ENCODE results near the gene TMEM108.

The TMEM108 gene

DNA sequence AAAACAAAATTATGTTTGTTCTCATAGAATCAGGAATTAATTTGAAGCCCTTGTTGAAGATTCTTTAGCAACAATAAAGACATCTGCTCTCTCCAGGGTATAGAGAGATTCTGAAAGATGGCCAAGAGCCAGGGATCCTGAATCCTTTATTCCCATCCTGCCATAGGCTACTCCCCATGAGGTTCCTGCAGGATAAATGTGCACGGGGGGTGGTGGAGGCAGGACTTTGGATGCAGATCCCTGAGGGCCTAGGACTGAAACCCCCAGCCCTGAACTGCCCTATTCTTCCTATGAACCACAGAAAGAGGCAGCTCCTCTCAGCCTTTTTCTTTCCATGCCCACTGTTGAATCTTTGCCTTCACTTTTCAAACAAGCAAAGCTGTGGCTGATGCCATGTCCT lies 17.1 kb downstream of the TMEM108 start:
- DNase-seq (ENCODE audit: low spot score): no peak

DNA sequence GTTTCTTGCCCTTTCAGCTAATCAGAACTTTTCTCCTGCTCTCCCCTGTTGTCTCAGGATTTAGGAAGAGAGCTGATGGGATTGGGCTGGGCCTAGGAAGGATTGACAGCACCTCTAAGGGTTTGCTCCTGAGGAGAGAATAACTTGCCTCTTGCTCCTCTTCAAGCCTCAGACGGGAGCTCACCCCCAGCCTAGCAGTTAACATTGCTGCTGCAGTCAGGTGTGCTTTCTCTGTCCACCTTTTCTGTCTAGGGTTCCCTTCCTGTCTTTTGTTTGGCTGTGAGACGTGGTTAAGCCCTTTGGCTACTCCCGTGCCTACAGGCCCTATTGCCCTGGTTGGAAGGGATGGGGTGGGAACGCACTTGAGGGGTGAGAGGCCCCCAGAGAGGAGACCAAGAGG lies 20.1 kb downstream of the TMEM108 start:
- no peak for DNase-seq (ENCODE audit: low spot score)

GRCh38 chr3:133058831-133059230 lies 20.6 kb downstream of the TMEM108 start:
- DNase-seq (ENCODE audit: low spot score): no peak

DNA sequence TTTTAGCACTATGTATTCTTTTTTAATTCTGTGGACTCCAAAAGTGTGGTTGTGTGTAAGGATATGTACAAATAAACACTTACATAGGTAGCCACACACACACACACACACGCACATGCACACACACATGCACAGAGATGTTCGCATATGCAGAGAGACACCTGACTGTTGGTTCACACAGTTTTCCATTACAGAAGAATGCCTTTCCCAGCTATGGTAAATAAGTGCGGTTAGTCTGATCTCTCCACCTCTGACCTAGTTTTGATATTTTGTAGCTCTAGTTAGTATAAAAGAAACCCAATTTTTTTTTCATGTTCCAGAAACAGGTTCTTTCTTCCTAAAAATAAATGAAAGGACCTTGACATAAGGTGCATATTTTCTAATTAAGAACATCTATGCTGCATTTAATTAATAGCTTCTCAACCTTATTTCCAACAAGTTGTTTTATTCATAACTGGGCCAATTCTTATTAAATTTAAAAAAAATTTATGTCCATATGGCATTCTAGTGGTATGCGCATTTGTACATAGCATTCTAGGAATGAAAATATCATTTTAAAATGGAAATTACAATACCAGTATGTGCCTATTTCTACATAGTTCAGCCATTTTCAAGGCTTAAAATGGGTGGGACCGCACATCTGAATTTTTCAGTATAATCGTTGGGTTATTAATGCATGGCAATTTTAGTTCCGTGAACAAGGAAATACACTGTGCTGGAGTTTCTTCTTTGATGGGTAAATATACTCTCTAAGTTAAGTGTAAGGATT lies 27.2 kb downstream of the TMEM108 start:
- DNase-seq (ENCODE audit: low spot score): no peak

- DNase-seq (ENCODE audit: low spot score): no peak
Observed at GRCh38 chr3:133066026-133066425, 27.8 kb downstream of the TMEM108 start.

DNA sequence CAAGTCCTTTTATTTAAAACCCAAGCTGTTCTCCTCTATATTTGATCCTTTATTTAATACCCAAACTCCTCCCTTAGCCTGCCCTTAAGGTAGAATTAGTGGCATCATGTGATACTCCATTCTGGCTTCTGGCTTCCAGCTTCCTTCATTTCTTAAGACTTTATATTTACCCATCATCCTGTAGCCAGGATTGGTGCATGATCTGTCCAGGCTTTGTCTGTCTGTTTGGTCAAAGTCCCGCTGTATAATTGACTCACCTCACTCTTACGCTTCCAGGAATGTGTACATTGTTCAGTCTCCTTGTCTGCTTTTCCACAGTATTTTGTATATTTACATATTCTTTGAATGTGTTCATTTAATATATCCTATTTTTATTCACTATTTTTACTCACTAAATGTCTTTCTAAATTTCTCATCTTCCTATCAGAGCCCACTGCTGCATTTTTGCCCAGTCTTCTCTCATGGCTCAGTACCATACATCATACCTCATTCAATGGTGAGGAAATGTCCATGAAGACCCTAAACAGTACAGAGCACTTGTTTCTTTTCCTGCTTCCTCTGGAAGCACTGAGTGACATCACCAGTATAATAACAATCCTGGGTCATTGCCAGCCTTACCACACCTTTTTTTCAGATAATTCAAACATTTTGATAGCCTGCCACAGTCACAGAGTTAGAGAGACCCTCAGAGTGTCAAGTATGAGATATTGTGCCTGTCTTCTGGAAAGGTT lies 31.5 kb downstream of the TMEM108 start:
- no peak for DNase-seq (ENCODE audit: low spot score)

DNA sequence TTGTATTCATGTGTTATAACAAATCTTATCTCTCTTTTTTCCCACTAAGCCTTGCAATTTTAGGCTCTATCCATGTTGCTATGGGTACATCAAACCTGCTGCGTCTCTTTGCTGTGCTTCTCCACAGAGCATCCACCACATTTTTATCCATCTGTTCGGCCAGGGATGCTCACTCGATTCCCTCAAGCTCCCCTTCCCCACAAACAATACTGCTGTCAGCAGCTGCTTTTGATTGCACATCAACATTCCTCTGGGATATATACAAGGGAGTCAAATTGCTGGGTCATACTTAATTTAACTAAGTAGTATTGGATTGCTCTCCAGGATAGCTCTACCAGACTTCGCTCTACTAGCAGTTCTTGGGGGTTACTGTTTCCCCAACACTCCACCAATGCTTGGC lies 36.8 kb downstream of the TMEM108 start:
- no peak for DNase-seq (ENCODE audit: low spot score)

- no peak for DNase-seq (ENCODE audit: low spot score)
Observed at GRCh38 chr3:133077688-133078087, 39.5 kb downstream of the TMEM108 start.

DNA sequence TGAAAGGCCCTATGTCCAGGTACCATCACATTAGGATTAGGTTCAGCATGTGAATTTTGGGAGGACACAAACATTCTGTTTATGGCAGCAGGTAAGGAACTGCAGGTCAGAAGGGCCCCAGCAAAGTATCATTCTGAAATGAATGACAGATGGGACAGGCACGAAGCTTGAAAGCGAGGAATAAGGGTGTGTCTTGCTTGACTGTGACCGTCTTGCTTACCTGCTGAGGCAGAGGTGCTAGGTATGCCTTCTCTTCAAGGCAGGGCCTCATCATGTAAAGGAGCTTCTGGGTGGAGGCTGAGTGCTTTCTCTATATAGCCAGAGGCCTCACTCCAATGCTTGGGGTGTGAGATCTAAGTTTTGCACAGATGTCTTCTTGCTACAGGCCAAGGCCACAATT lies 41.4 kb downstream of the TMEM108 start:
- DNase-seq (ENCODE audit: low spot score): no peak

GRCh38 chr3:133081016-133081415 lies 42.8 kb downstream of the TMEM108 start:
- DNase-seq (ENCODE audit: low spot score): no peak

- DNase-seq (ENCODE audit: low spot score): no peak
Observed at GRCh38 chr3:133083395-133083794, 45.2 kb downstream of the TMEM108 start.

DNA sequence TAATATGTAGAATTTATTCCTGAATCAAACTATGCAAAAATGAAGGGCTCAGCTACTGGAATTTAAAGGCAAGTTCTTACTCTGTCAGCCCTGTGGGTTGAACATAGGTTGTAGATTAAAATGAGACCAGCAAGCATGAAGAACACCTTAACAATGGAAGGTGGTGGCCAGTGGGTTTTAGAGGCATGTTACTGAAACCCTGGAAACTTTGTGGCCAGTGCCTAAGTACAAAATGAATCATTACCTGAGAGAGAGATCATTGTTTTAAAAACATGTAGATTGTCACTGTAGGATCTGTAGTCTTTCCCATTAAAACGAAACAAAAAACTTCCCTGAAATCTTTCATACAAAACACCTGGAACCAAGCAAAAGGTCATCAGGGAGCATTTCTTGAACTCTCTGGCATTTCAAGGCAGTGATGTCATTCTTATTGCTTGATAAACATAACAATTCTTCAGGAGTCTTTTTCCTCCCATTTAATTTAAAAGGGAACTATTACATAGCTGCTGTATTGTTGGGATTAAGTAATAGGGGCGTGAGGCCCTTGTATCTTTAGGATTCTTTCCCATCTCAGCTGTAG lies 51.8 kb downstream of the TMEM108 start:
- no peak for DNase-seq (ENCODE audit: low spot score)

- DNase-seq (ENCODE audit: low spot score): no peak
Observed at GRCh38 chr3:133092681-133093080, 54.5 kb downstream of the TMEM108 start.

DNA sequence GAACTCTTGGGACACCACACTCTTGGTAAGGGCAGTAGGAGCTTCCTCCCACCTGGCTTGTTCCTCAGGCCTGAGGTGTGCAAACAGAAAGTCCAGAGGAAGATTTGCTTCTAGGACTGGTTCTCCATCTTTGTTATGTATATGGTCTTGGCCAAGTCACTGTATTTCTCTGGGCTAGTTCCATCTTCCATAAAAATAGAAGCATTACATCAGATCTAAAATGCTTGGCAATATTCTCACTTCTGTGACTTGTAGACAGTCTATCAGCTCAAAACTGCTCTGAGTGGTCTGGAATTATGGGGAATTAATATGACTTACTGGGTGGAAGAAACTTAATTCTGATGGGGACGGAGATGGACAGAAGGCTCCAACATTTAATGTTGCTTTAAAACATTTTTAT lies 55.2 kb downstream of the TMEM108 start:
- no peak for DNase-seq (ENCODE audit: low spot score)

- DNase-seq (ENCODE audit: low spot score): no peak
Observed at GRCh38 chr3:133096900-133097613, 58.9 kb downstream of the TMEM108 start.

DNA sequence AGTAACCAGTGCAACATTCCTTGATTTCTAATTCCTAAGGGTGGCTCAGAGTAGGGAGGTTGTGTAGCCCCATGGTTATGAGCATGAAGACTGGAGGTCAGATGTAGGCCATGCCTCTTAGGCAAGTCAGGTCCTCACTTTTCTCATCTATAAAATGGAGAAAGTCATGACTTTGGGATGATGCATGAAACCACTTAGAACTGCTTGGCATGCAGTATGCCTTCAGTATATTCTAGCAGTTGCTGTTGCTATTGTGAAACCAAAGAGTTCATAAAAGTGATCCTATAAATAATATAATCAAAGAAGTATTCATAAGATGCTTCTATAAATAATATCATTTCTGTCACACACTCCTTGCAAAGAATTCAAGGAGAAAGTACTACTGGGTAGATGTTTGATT lies 65.5 kb downstream of the TMEM108 start:
- DNase-seq (ENCODE audit: low spot score): no peak

GRCh38 chr3:133106169-133106568 lies 68.0 kb downstream of the TMEM108 start:
- DNase-seq (ENCODE audit: low spot score): no peak

GRCh38 chr3:133112666-133113065 lies 74.5 kb downstream of the TMEM108 start:
- DNase-seq (ENCODE audit: low spot score): no peak

- DNase-seq (ENCODE audit: low spot score): no peak
Observed at GRCh38 chr3:133113526-133113925, 75.3 kb downstream of the TMEM108 start.

- DNase-seq (ENCODE audit: low spot score): no peak
Observed at GRCh38 chr3:133113927-133114597, 75.9 kb downstream of the TMEM108 start.

GRCh38 chr3:133115176-133115575 lies 77.0 kb downstream of the TMEM108 start:
- no peak for DNase-seq (ENCODE audit: low spot score)

- DNase-seq (ENCODE audit: low spot score): no peak
Observed at GRCh38 chr3:133117342-133117741, 79.2 kb downstream of the TMEM108 start.

All from LoVo (cell line).